H9 (cell line): ENCODE measurements around the gene CNBP. TPM values are rescaled to one million over a fixed set of nuclear protein-coding genes. Genes with fewer than 3 reads are reported as not detected.

Source experiments
- DNase-seq: peaks from one replicate; pipeline ENCODE4 v3.0.0-alpha.2; 2017
- H2AFZ ChIP-seq: one replicate; pipeline ENCODE4 v1.6.1; 2013; ENCODE audit warnings: mild to moderate bottlenecking, low read length, control low read depth, moderate library complexity
- H2AK5ac ChIP-seq: 2 replicates; pipeline ENCODE4 v1.6.1; 2013; ENCODE audit warnings: low read length, control low read depth, mixed read lengths; ENCODE audit not compliant: insufficient read length
- H2BK120ac ChIP-seq: one replicate; pipeline ENCODE4 v1.6.1; 2013; ENCODE audit warnings: low read depth, mild to moderate bottlenecking, low read length, control low read depth, inconsistent platforms; ENCODE audit not compliant: poor library complexity, severe bottlenecking
- H2BK12ac ChIP-seq: 2 replicates; pipeline ENCODE4 v1.6.1; 2013; ENCODE audit warnings: low read length, control low read depth, mixed read lengths, low read depth; ENCODE audit not compliant: insufficient read length
- H2BK15ac ChIP-seq: 2 replicates; pipeline ENCODE4 v1.6.1; 2013; ENCODE audit warnings: low read depth, low read length, control low read depth
- H2BK20ac ChIP-seq: one replicate; pipeline ENCODE4 v1.6.1; 2013; ENCODE audit warnings: low read depth, mild to moderate bottlenecking, low read length, control low read depth, inconsistent platforms; ENCODE audit not compliant: poor library complexity, severe bottlenecking
- H2BK5ac ChIP-seq: 2 replicates; pipeline ENCODE4 v1.6.1; 2013; ENCODE audit warnings: low read length, control low read depth, mixed read lengths; ENCODE audit not compliant: insufficient read length
- H3K14ac ChIP-seq: 2 replicates; pipeline ENCODE4 v1.6.1; 2013; ENCODE audit warnings: low read length, control low read depth; ENCODE audit not compliant: insufficient read depth
- H3K18ac ChIP-seq: 2 replicates; pipeline ENCODE4 v1.6.1; 2013; ENCODE audit warnings: low read depth, mild to moderate bottlenecking, mixed read lengths, low read length, control low read depth; ENCODE audit not compliant: insufficient read length
- H3K23ac ChIP-seq: 2 replicates; pipeline ENCODE4 v1.6.1; 2013; ENCODE audit warnings: low read length, control low read depth, mixed read lengths, low read depth; ENCODE audit not compliant: insufficient read length
- H3K23me2 ChIP-seq: 2 replicates; pipeline ENCODE4 v1.6.1; 2013; ENCODE audit warnings: low read depth, mild to moderate bottlenecking, mixed read lengths, low read length, control low read depth; ENCODE audit not compliant: insufficient read length, poor library complexity, severe bottlenecking
- H3K27ac ChIP-seq: 2 replicates; pipeline ENCODE4 v1.5.1; 2013; ENCODE audit warnings: low read length, control low read depth, mixed read lengths, low read depth; ENCODE audit not compliant: insufficient read length
- H3K27me3 ChIP-seq: 2 replicates; pipeline ENCODE4 v1.6.1; 2013; ENCODE audit warnings: low read length, control low read depth, inconsistent platforms; ENCODE audit not compliant: insufficient read depth
- H3K4ac ChIP-seq: 2 replicates; pipeline ENCODE4 v1.6.1; 2013; ENCODE audit warnings: low read depth, mild to moderate bottlenecking, control low read depth, inconsistent platforms, low read length, moderate library complexity
- H3K4me1 ChIP-seq: 2 replicates; pipeline ENCODE4 v1.6.1; 2013; ENCODE audit warnings: low read length, control low read depth, inconsistent platforms; ENCODE audit not compliant: insufficient read depth
- H3K4me2 ChIP-seq: 2 replicates; pipeline ENCODE4 v1.6.1; 2013; ENCODE audit warnings: low read length, control low read depth, mixed read lengths; ENCODE audit not compliant: insufficient read length, insufficient read depth
- H3K56ac ChIP-seq: 2 replicates; pipeline ENCODE4 v1.6.1; 2013; ENCODE audit warnings: low read depth, mild to moderate bottlenecking, mixed read lengths, low read length, control low read depth; ENCODE audit not compliant: insufficient read length
- H3K79me1 ChIP-seq: 2 replicates; pipeline ENCODE4 v1.6.1; 2013; ENCODE audit warnings: low read depth, mild to moderate bottlenecking, moderate library complexity, low read length, control low read depth, inconsistent platforms; ENCODE audit not compliant: insufficient read depth, poor library complexity, severe bottlenecking
- H3K79me2 ChIP-seq: 2 replicates; pipeline ENCODE4 v1.6.1; 2013; ENCODE audit warnings: low read length, control low read depth, inconsistent platforms; ENCODE audit not compliant: insufficient read depth
- H3K9ac ChIP-seq: 2 replicates; pipeline ENCODE4 v1.6.1; 2013; ENCODE audit warnings: low read length, control low read depth, mixed read lengths; ENCODE audit not compliant: insufficient read length; ENCODE audit errors: extremely low read depth
- H3K9me3 ChIP-seq: one replicate; pipeline ENCODE4 v1.6.1; 2013; ENCODE audit warnings: low read depth, low read length, inconsistent platforms; ENCODE audit not compliant: control insufficient read depth
- H3T11ph ChIP-seq: one replicate; pipeline ENCODE4 v1.6.1; 2013; ENCODE audit warnings: mild to moderate bottlenecking, low read length, control low read depth, inconsistent platforms
- H4K20me1 ChIP-seq: one replicate; pipeline ENCODE4 v1.6.1; 2013; ENCODE audit not compliant: control insufficient read depth, insufficient read length, insufficient read depth
- H4K5ac ChIP-seq: 2 replicates; pipeline ENCODE4 v1.6.1; 2013; ENCODE audit warnings: low read depth, mild to moderate bottlenecking, mixed read lengths, low read length, control low read depth; ENCODE audit not compliant: insufficient read length
- H4K8ac ChIP-seq: replicated peaks from 2 replicates; pipeline ENCODE4 v1.6.1; 2013; ENCODE audit warnings: low read length, control low read depth, mixed read lengths, low read depth; ENCODE audit not compliant: insufficient read length
- H4K91ac ChIP-seq: 2 replicates; pipeline ENCODE4 v1.6.1; 2013; ENCODE audit warnings: low read depth, mild to moderate bottlenecking, moderate library complexity, mixed read lengths, low read length, control low read depth; ENCODE audit not compliant: insufficient read length
- H3K27ac Mint-ChIP-seq, 3 experiments: 2 replicates in 2 of 3; 3 replicates in 1 of 3; pipeline ENCODE4 v1.8.0; 2020 to 2021; ENCODE audit warnings: mixed read lengths in 3 of 3, mild to moderate bottlenecking in 1 of 3, moderate library complexity in 1 of 3
- H3K27me3 Mint-ChIP-seq: 2 replicates; pipeline ENCODE4 v1.8.0; 2021; ENCODE audit warnings: low read depth, mild to moderate bottlenecking, moderate library complexity, mixed read lengths
- H3K36me3 Mint-ChIP-seq, 3 experiments: 2 replicates in 2 of 3; 3 replicates in 1 of 3; pipeline ENCODE4 v1.8.0; 2020 to 2021; ENCODE audit warnings: low read depth in 3 of 3, mixed read lengths in 3 of 3; ENCODE audit not compliant: insufficient read depth in 1 of 3
- H3K4me1 Mint-ChIP-seq, 2 experiments: 2 replicates each; pipeline ENCODE4 v1.8.0; 2020; ENCODE audit warnings: mixed read lengths in 2 of 2
- H3K4me3 Mint-ChIP-seq, 2 experiments: 2 replicates in 1 of 2; 3 replicates in 1 of 2; pipeline ENCODE4 v1.8.0; 2020 to 2021; ENCODE audit warnings: mild to moderate bottlenecking in 2 of 2, mixed read lengths in 2 of 2, moderate library complexity in 1 of 2
- H3K9me3 Mint-ChIP-seq, 2 experiments: 2 replicates in 1 of 2; 3 replicates in 1 of 2; pipeline ENCODE4 v1.8.0; 2020; ENCODE audit warnings: mild to moderate bottlenecking in 2 of 2, mixed read lengths in 2 of 2, moderate library complexity in 1 of 2
- WGBS: extraction: QIAGEN DNeasy Blood & Tissue Kit; methylation state at CpG from one replicate; pipeline ENCODE4 v1.1.7; 2013; ENCODE audit warnings: missing lambda C conversion rate, low lambda C conversion rate, mixed read lengths; ENCODE audit not compliant: insufficient read length; ENCODE audit errors: extremely low coverage; 5-methylcytosine and 5-hydroxymethylcytosine counted together
- total RNA-seq: library from RNA; stranded (reverse); gene quantifications from 2 replicates; pipeline ENCODE4 v1.2.1, GENCODE V29; 2021
- TF ChIP-seq, protein P1 (sequence below): fragments of 200-600 bp; sonication (generic); conservative IDR thresholded peaks from 3 replicates; pipeline ENCODE4 v1.8.0; 2021; ENCODE audit warnings: antibody characterized with exemption, mild to moderate bottlenecking

The CNBP gene
- total RNA-seq, 1 experiment from 2014 or later: 433 TPM

DNA sequence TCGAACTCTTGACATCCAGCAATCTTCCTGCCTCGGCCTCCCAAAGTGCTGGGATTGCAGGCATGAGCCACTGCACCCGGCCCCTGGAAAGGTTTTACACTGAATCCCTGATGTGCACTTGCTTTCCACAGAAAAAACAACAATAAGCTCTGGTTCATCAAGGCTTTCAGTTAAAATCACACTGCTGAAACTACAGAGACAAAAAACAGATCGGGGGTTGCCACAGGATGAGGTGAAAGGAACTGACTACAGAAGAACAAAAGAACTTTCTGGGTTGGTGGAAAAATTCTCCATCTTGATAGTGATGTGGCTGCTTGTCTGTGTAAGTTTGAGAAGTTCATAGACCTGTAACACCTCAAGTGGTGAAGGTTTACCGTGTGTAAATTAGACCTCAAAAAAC lies 65.0 kb downstream of the CNBP start:
- Histone ChIP-seq H3K79me1 (no peaks in the 10 kb centered on the region), H3K23me2 (peaks cover 10% of the 10 kb centered on the region), H4K20me1 (no peaks in the 10 kb centered on the region), H2BK20ac (no peak overlapping the region), H3K27me3 (no peaks in the 10 kb centered on the region), H3K14ac (no peak overlapping the region), H3K56ac (no peak overlapping the region), H2BK5ac (no peak overlapping the region), H3K4me1 (peaks cover 12% of the 10 kb centered on the region; the same call in 1 of the 2 replicates), H3K4ac (no peak overlapping the region; the same call in 1 of the 2 replicates), H4K8ac (no peak overlapping the region), H2BK12ac (no peak overlapping the region), H3K9me3 (no peaks in the 10 kb centered on the region), H3K4me2 (peak overlapping the region; percentile 84), H2AK5ac (no peak overlapping the region), H3K9ac (no peak overlapping the region), H2BK120ac (no peak overlapping the region), H3K79me2 (peaks cover 12% of the 10 kb centered on the region; the same call in 1 of the 2 replicates), H4K91ac (no peak overlapping the region), H2AFZ (no peak overlapping the region), H4K5ac (no peak overlapping the region), H3K18ac (no peak overlapping the region), H3K23ac (no peak overlapping the region), H3T11ph (no peak overlapping the region), H2BK15ac (no peak overlapping the region), H3K27ac (no peak overlapping the region)
- Mint-ChIP-seq H3K27ac (peak overlapping the region; percentile 2 to 94 (median 68); a peak in 3 of 7 replicates), H3K9me3 (no peaks in the 10 kb centered on the region), H3K4me3 (peak overlapping the region; percentile 82 to 91; a peak in 3 of 5 replicates), H3K27me3 (no peaks in the 10 kb centered on the region; the same call in none of the 2 replicates), H3K36me3 (peaks cover 0 to 4% (median 0%) of the 10 kb centered on the region in 3 experiments; a peak in 4 of 7 replicates), H3K4me1 (peaks cover 50 to 59% of the 10 kb centered on the region in 2 experiments)
- TF ChIP-seq, protein P1, sequence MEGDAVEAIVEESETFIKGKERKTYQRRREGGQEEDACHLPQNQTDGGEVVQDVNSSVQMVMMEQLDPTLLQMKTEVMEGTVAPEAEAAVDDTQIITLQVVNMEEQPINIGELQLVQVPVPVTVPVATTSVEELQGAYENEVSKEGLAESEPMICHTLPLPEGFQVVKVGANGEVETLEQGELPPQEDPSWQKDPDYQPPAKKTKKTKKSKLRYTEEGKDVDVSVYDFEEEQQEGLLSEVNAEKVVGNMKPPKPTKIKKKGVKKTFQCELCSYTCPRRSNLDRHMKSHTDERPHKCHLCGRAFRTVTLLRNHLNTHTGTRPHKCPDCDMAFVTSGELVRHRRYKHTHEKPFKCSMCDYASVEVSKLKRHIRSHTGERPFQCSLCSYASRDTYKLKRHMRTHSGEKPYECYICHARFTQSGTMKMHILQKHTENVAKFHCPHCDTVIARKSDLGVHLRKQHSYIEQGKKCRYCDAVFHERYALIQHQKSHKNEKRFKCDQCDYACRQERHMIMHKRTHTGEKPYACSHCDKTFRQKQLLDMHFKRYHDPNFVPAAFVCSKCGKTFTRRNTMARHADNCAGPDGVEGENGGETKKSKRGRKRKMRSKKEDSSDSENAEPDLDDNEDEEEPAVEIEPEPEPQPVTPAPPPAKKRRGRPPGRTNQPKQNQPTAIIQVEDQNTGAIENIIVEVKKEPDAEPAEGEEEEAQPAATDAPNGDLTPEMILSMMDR: no peak
- no CpG with 5 or more reads among the region's 5 CpGs for WGBS
- no peak for DNase-seq

Other genes with a start within 250 kb of the CNBP start
- gene CFAP92, start 189.8 kb downstream of the CNBP start, total RNA-seq: 0.92 and 1.2 TPM in 2 replicates
- 0.09 TPM in 1 of 2 replicates, not detected in the other for gene EFCC1, start 182.6 kb downstream of the CNBP start, total RNA-seq
- gene GP9, start 123.1 kb downstream of the CNBP start, total RNA-seq: not detected in 2 replicates
- gene RAB43, start 62.1 kb downstream of the CNBP start, total RNA-seq: 13.6 and 14.8 TPM in 2 replicates
- 28.1 TPM in 2 replicates for gene ISY1, start 22.8 kb downstream of the CNBP start, total RNA-seq
- 142 and 147 TPM in 2 replicates for gene COPG1, start 65.7 kb upstream of the CNBP start, total RNA-seq
- gene HMCES, start 95.0 kb upstream of the CNBP start, total RNA-seq: 51.2 and 52.4 TPM in 2 replicates
- gene EFCAB12, start 244.7 kb upstream of the CNBP start, total RNA-seq: 0.11 and 0.28 TPM in 2 replicates